NT2/D1 (cell line): Measurements from ENCODE around the gene RSPO3.

Experiments used
- DNase-seq: peaks from one replicate; pipeline ENCODE4 v3.0.0-alpha.2; 2011; ENCODE audit warnings: low read depth, low spot score
- H3K27me3 ChIP-seq: 2 replicates; pipeline ENCODE4 v1.6.0; 2011; ENCODE audit warnings: mild to moderate bottlenecking; ENCODE audit not compliant: insufficient read length, insufficient read depth
- H3K36me3 ChIP-seq: 2 replicates; pipeline ENCODE4 v1.6.1; 2011; ENCODE audit warnings: mild to moderate bottlenecking, low read length, mixed read lengths; ENCODE audit not compliant: insufficient read depth, insufficient read length
- H3K4me1 ChIP-seq: 2 replicates; pipeline ENCODE4 v1.5.1; 2011; ENCODE audit not compliant: insufficient read depth, insufficient read length
- H3K4me3 ChIP-seq: 2 replicates; pipeline ENCODE4 v1.5.1; 2011; ENCODE audit warnings: low read depth; ENCODE audit not compliant: insufficient read length
- H3K9ac ChIP-seq: 2 replicates; pipeline ENCODE4 v1.6.0; 2011; ENCODE audit warnings: low read depth; ENCODE audit not compliant: insufficient read length
- H3K9me3 ChIP-seq: 2 replicates; pipeline ENCODE4 v1.5.1; 2011; ENCODE audit warnings: mild to moderate bottlenecking, low read length; ENCODE audit not compliant: insufficient read depth
- SUZ12 ChIP-seq: IDR thresholded peaks from 2 replicates; pipeline ENCODE4 v1.6.1; 2011; ENCODE audit not compliant: insufficient read length, insufficient read depth; ENCODE audit errors: extremely low read depth
- YY1 ChIP-seq: IDR thresholded peaks from 2 replicates; pipeline ENCODE4 v1.6.1; 2011; ENCODE audit not compliant: insufficient read length, insufficient read depth
- ZNF274 ChIP-seq: IDR thresholded peaks from 2 replicates; pipeline ENCODE4 v1.6.1; 2011; ENCODE audit warnings: mild to moderate bottlenecking, low read depth, low read length

RSPO3 gene

DNA sequence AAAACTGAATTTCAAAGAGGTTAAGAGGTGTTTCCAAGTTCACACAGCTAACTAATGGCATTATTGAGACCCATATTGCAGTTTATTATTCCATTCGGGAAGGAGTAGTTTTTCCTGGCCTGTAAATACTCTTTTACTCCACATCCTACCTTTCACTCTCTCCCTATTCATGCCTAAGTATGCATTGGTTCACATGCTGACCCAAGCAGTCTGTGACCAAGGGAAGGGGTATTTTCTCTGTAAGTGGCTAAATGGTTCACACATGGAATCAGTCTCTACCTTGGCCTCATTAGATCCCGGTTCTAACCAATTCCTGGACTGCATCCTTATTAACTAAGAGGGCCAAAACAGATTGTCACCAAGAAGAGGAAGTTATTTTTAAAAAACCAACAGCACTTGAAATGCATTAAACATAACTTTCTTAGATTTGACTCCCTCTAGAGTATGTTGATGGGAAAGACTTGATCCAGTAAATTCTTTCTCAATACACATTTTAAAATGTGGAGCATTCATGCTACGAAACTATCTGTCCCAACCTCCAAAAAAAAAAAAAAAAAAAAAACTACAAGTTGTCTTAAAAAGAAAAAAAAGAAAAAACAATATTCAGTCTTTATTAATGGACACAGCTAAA lies 17.8 kb upstream of the RSPO3 start:
- H3K9ac ChIP-seq: no peak overlapping the region
- no peaks in the 10 kb centered on the region for H3K4me1 ChIP-seq
- DNase-seq: no peak
- no peak overlapping the region for H3K4me3 ChIP-seq
- H3K27me3 ChIP-seq: no peaks in the 10 kb centered on the region
- H3K36me3 ChIP-seq: no peaks in the 10 kb centered on the region
- TF ChIP-seq ZNF274: no peak
- H3K9me3 ChIP-seq: no peaks in the 10 kb centered on the region

DNA sequence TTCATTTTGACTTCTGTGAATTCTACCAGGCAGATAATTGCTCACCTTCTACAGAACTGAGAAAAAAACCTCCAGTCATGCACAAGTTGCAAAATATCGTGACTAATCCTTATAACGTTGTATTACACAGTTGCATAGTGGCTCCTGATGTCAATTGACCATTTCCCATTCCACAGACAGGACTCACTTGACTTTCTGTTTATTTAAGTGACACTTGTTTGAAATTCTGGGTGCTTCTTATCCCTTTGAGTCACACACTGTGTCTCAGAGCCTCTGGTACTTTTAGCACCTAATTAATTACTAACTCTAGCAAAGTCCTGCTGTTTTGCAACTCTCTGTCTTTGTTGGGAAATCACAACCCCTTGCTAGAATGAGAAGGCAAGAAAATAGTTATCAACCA lies 16.2 kb upstream of the RSPO3 start:
- TF ChIP-seq ZNF274 (no peak), SUZ12 (no peak), YY1 (no peak)
- H3K9ac ChIP-seq: no peak overlapping the region
- no peaks in the 10 kb centered on the region for H3K4me1 ChIP-seq
- DNase-seq: no peak
- no peak overlapping the region for H3K4me3 ChIP-seq
- H3K9me3 ChIP-seq: no peaks in the 10 kb centered on the region
- no peaks in the 10 kb centered on the region for H3K27me3 ChIP-seq
- H3K36me3 ChIP-seq: no peaks in the 10 kb centered on the region

DNA sequence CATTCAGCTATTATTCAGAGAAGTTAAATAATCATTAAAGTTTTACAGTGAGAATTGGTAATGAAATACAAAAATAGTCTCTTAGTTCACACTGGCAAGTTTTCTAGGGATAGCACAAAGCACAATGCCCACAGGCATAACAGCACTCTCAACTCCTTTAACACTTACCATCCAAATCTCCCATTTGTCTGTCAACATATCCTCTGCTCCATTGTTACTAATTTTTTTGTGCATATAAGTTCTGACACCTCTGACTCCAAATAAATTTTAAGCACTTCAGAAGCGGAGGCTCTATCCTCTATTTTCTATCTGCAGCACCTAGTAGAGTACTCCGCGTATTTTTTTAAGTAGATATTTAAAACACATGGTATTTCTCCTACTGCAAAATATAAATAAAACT lies 15.6 kb upstream of the RSPO3 start:
- Histone ChIP-seq H3K9me3 (no peaks in the 10 kb centered on the region), H3K36me3 (no peaks in the 10 kb centered on the region), H3K4me3 (no peak overlapping the region), H3K4me1 (no peaks in the 10 kb centered on the region), H3K27me3 (no peaks in the 10 kb centered on the region), H3K9ac (no peak overlapping the region)
- DNase-seq: no peak
- TF ChIP-seq SUZ12 (no peak), ZNF274 (no peak)

DNA sequence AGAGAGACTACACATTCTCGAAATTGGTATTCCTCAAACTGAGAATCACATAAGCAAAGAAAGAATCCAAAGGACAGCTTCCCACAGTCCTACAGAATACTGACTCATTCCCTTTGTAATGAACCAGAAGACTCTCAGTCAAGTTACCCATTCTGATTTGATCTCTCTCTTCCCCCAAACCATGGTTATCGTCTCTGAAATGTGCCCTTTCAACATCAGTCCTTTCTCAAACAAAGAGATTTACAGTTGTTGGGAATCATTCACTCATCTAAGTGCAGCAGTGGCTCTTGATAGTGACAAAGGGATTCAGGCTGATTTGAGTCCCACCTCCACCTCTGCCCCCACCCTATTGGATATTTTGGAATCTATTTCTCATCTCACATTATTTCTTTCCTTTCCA lies 15.0 kb upstream of the RSPO3 start:
- no peaks in the 10 kb centered on the region for H3K27me3 ChIP-seq
- TF ChIP-seq ZNF274 (no peak), YY1 (no peak), SUZ12 (no peak)
- no peaks in the 10 kb centered on the region for H3K4me1 ChIP-seq
- H3K9ac ChIP-seq: no peak overlapping the region
- no peak for DNase-seq
- H3K9me3 ChIP-seq: no peaks in the 10 kb centered on the region
- H3K4me3 ChIP-seq: no peak overlapping the region
- no peaks in the 10 kb centered on the region for H3K36me3 ChIP-seq

DNA sequence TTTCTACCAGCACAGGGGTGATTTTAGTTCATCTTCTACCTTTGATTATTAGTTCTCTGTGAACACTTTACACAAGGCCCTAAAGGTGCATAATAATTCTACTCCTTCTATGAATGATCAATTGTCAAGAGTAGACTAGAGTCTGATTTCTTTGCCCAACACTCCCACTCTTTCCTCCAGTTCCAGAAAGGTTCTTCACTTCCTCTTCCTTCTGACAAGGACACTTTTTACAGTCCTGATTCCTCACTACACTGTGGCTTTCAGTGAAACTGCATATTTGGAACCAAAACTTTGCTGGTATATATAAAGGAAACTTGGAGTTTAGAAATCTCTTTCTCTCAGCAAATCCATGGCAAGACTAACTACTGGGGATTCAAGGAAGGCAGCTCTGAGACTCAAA lies 10.6 kb upstream of the RSPO3 start:
- Histone ChIP-seq H3K4me1 (no peaks in the 10 kb centered on the region), H3K4me3 (no peak overlapping the region), H3K9me3 (no peaks in the 10 kb centered on the region), H3K36me3 (no peaks in the 10 kb centered on the region), H3K9ac (no peak overlapping the region), H3K27me3 (no peaks in the 10 kb centered on the region)
- DNase-seq: no peak
- TF ChIP-seq SUZ12: no peak

DNA sequence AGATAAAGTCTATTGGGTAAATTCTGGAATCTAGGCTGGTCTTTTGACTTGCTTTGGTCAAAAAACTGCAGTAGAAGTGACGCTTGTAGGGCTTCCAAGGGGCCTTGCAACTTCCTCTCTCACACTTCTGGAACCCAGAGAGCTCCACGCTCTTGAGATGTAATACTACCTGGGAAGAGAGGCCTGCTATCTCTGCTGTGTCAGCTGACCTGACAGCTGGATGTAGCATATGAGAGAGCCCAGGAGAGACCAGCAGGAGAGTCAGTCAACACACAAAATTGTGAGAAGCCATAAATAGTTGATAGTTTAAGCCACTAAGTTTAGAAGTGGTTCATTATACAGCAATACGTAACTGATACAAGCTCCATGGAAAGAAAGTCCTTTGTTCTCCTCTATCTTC lies 7.8 kb upstream of the RSPO3 start:
- H3K27me3 ChIP-seq: peaks cover 2% of the 10 kb centered on the region
- no peaks in the 10 kb centered on the region for H3K4me1 ChIP-seq
- no peak overlapping the region for H3K4me3 ChIP-seq
- no peak overlapping the region for H3K9ac ChIP-seq
- H3K9me3 ChIP-seq: no peaks in the 10 kb centered on the region
- no peaks in the 10 kb centered on the region for H3K36me3 ChIP-seq
- TF ChIP-seq ZNF274 (no peak), YY1 (no peak), SUZ12 (no peak)
- DNase-seq: no peak

DNA sequence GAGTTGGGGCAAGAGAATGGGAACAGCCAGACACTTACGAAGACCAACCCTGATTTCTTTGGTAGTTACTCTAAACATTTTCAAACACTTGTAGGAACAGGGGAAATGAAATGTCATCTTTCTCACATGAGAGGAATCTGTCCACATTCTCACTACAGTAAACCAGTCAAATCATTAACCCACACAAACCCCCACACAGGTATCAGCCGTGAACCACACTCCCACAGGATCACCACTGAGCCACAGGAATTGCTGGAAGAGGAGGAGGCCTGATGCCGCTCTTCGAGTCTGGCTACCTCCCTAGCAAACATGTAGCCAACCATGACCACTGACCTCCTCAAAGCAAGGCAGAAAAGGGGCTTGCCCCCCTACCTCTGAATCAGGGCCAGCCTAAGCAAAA lies 6.9 kb upstream of the RSPO3 start:
- no peak for DNase-seq
- peaks cover 10% of the 10 kb centered on the region for H3K27me3 ChIP-seq
- no peak overlapping the region for H3K9ac ChIP-seq
- TF ChIP-seq SUZ12 (no peak), YY1 (no peak), ZNF274 (no peak)
- no peak overlapping the region for H3K4me3 ChIP-seq
- H3K36me3 ChIP-seq: no peaks in the 10 kb centered on the region
- H3K9me3 ChIP-seq: no peaks in the 10 kb centered on the region
- H3K4me1 ChIP-seq: no peaks in the 10 kb centered on the region

DNA sequence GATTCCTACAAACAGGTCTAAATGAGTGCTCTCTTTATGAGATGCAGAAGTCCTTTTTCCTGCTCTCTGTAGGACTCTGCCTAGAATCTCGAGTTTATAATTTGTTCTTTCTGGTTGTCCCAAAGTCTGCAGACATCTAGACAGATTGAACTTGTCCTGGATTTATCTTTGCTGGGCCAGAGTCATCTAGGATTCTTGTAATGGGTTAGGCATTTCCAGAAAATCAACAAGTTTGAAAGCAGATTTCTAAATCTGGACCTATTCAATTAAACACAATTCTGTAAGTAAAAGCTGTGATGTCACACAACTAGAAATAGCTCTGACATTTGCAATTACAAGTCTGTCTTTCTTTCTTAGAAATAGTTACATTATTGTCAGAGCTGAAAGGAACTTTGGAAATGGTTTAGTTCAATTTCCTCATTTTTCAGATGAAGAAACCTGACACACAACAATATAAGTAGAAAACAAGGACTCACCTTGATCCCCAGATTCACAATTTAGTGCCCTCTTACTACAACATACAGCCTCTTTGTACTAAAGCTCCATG lies 4.2 kb upstream of the RSPO3 start:
- no peak for DNase-seq
- H3K36me3 ChIP-seq: no peaks in the 10 kb centered on the region
- no peak overlapping the region for H3K4me3 ChIP-seq
- no peak overlapping the region for H3K9ac ChIP-seq
- H3K4me1 ChIP-seq: no peaks in the 10 kb centered on the region
- peaks cover 33% of the 10 kb centered on the region for H3K27me3 ChIP-seq
- TF ChIP-seq ZNF274 (no peak), SUZ12 (no peak), YY1 (no peak)
- no peaks in the 10 kb centered on the region for H3K9me3 ChIP-seq
